GM12864 (cell line): ENCODE measurements around the gene RFFL.
A peak's percentile ranks its signal among the peaks of the same experiment; 100 is the strongest.

ENCODE experiments used
- DNase-seq: peaks from one replicate; pipeline ENCODE4 v3.0.0-alpha.2; 2011; ENCODE audit warnings: low read depth
- H3K4me3 ChIP-seq: 2 replicates; pipeline ENCODE4 v1.5.1; 2011; ENCODE audit warnings: mild to moderate bottlenecking, low read depth, low read length, control low read depth
- CTCF ChIP-seq: IDR thresholded peaks from 2 replicates; pipeline ENCODE4 v1.5.1; 2011; ENCODE audit warnings: low read depth, mild to moderate bottlenecking, moderate library complexity, low read length, control low read depth, inconsistent platforms; ENCODE audit errors: missing control alignments

RFFL gene

GRCh38 chr17:35056013-35056412, 7.5 kb downstream of the RFFL start:
- no peak overlapping the region for H3K4me3 ChIP-seq
- TF ChIP-seq CTCF = no peak
- no peak for DNase-seq

GRCh38 chr17:35053204-35053603, 10.3 kb downstream of the RFFL start:
- no peak for DNase-seq
- H3K4me3 ChIP-seq = no peak overlapping the region
- TF ChIP-seq CTCF = no peak

- TF ChIP-seq CTCF = no peak
Observed at GRCh38 chr17:35052780-35053179, 10.7 kb downstream of the RFFL start.

GRCh38 chr17:35052241-35052610, 11.3 kb downstream of the RFFL start:
- no peak for TF ChIP-seq CTCF
- no peak overlapping the region for H3K4me3 ChIP-seq
- DNase-seq = no peak

More at GRCh38 chr17:35052780-35053179, 10.7 kb downstream of the RFFL start:
- H3K4me3 ChIP-seq = no peak overlapping the region
- DNase-seq = no peak

GRCh38 chr17:35051579-35052240, 11.8 kb downstream of the RFFL start:
- H3K4me3 ChIP-seq = no peak overlapping the region; the same call in 1 of the 2 replicates
- TF ChIP-seq CTCF = no peak
- DNase-seq = peak; percentile 30

GRCh38 chr17:35051183-35051578, 12.3 kb downstream of the RFFL start:
- no peak for TF ChIP-seq CTCF
- H3K4me3 ChIP-seq = no peak overlapping the region; the same call in 1 of the 2 replicates
- DNase-seq = peak; percentile 76

- TF ChIP-seq CTCF = no peak
- no peak for DNase-seq
- no peak overlapping the region for H3K4me3 ChIP-seq
Observed at GRCh38 chr17:35050170-35050569, 13.3 kb downstream of the RFFL start.
